Sigmoid colon (tissue), 4 donors: ENCODE data around the gene SH3RF2.

Source experiments
- CTCF ChIP-seq, 4 experiments: fragments of 450-650 bp in 3 of 4; fragments of 200-600 bp in 1 of 4; IDR thresholded peaks; one replicate each; pipeline ENCODE4 v1.5.1; 2016 to 2019; ENCODE audit warnings: antibody characterized with exemption in 4 of 4, mild to moderate bottlenecking in 3 of 4, moderate library complexity in 2 of 4
- POLR2A ChIP-seq, 2 donors: fragments of 450-650 bp; IDR thresholded peaks; one replicate each; pipeline ENCODE4 v1.6.1; 2016; ENCODE audit warnings: antibody characterized with exemption in 2 of 2, mild to moderate bottlenecking in 2 of 2, moderate library complexity in 2 of 2
- POLR2AphosphoS5 ChIP-seq, 4 donors: sonication (generic); formaldehyde crosslinking; IDR thresholded peaks; one replicate each; pipeline ENCODE4 v1.6.1; 2017; ENCODE audit warnings: antibody characterized with exemption in 4 of 4

GRCh38 chr5:145987856-145988255 lies 51.5 kb downstream of the SH3RF2 start:
- TF ChIP-seq POLR2AphosphoS5 (IDR thresholded peaks at IDR 0.05), result no peak
- no peak for TF ChIP-seq POLR2A (IDR thresholded peaks at IDR 0.05)
- no peak for TF ChIP-seq CTCF (IDR thresholded peaks at IDR 0.05)
